ENCODE measurements around the gene TICRR.

DNA sequence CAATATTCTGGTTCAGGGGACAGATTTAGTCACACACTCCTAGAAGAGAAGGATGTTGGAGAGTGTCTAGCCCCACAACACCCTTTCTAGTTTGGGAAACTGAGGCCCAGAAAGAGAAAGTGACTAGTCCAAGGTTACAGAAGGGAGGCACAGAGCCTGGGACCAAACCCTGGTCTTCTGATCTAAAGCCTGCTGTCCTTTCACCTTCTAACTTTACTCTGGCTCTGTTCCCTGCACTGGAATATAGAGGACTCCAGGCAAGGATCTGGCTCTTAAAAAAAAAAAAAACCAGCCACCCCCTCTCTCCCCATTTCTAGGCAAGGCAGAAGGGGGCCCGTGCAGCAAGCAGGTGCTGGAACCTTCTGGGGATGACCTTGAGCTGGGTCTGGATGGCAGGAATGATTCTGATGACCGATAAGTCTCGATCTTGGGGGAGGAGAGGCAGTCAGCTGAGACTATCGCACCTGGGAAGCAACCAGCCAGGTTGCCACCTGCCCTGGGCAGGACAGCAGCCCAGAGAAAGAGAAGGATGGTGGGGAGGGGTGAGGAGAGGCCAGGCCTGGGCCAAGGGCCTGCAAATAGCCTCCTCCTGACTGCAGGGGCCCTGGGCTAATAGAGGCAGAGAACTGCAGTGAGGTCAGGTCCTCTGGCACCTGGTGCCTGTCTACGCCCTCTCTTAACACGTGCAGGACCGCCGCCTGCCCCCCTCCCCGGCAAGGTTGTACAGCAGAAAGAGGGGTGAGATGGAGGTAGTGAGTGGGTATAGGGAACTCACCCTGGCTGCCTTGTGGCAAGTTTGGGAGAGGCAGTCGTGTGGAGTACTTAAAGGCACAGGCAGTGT lies 48.4 kb upstream of the TICRR start:
- TF ChIP-seq TAF1 (IDR thresholded peaks at IDR 0.05; ENCODE audit: low read depth, low read length), result no peak
- no peak for TF ChIP-seq POLR2A (IDR thresholded peaks at IDR 0.05; ENCODE audit: low read depth, low read length)

Data from GM12891 (cell line).